GM19193 (cell line): ENCODE measurements around the gene TMEM184A.

Experiments used
- POLR2A ChIP-seq: IDR thresholded peaks from 4 replicates; pipeline ENCODE4 v1.6.1; 2011; ENCODE audit not compliant: insufficient read depth, insufficient read length; ENCODE audit errors: extremely low read depth

Gene TMEM184A

DNA sequence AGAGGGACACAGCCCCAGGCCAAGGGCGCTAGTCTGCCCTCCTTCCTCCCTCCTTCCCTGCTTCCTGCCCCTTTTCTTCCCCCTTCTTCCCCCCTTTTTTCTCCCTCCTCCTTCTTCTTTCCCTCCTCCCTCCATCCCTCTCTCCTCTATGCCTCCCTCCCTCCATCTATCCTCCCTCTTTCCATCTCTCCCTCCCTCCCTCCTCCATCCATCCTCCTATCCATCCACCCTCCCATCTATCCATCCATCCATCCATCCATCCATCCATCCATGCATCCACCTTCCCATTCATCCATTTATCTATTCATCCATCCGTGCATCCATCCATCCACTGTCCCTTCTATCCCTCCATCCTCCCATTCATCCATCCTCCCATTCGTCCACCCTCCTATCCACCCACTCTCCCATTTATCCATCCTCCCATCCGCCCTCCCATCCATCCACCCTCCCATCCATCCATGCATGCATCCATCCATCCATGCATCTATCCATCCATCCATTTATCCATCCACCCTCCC is 38.0 kb upstream of the TMEM184A start:
- TF ChIP-seq POLR2A, result no peak

DNA sequence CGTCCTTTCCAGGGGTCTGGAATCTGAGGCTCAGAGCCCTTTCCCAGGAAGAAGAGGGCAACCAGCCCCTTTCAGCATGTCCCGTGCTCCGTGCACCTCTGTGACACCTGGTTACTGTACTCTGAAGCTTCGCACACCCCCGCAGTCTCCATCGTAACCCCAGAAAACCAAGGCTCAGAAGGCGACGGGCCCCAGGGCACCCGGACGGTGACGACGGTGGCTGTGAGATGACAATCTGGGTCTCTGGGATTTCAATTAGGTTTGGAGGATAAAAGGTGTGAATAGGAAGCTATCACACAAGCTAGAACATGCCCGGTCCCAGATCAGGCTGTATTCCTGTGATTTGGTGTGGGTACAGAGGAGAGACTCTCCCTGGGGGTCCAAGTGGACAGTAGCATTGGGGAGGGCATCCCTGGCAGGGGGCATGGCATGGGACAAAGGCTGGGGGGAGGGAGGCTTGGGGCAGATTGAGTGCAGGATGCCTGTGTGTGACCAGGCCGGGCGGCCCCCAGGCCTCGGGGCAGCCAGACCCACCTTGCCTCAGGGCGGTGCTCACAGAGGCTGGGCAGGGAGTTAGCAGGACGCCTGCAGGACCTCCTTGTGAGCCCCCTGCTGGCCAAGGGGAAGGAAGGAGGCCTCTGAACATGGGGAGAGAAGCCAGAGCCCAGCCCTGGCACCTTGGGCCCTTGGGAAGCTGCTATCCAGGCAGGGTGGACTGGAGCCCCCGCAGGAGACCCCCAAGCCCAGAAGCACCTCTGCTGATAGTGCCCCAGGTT is 37.3 kb upstream of the TMEM184A start:
- TF ChIP-seq POLR2A, result no peak

DNA sequence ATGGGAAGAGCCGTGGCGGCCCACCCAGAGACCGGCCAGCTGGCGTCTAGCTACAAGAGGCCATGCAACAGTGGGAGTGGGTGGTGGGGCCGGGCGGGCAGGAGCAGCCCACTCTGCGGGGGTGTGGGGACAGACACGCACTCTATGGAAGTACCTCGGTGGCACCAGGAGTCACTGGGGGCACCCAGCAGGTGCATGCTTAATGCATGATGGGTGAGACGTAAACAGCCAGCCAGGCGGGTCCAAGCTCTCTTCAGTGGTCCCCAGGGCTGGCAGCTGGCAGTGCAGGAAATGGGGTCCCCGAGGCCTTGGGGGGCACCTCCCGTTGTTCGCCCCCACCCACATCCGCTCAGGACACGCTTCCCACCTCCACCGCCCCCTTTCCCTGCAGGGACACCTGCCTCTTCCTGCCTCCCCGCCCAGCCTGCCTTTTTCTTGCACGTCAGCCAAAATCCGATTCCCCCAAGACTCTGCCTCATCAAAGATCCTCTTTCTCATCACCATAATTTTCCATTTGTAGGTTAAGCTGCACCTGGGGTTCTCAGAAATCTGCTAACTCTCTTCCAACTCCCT is 36.4 kb upstream of the TMEM184A start:
- no peak for TF ChIP-seq POLR2A

DNA sequence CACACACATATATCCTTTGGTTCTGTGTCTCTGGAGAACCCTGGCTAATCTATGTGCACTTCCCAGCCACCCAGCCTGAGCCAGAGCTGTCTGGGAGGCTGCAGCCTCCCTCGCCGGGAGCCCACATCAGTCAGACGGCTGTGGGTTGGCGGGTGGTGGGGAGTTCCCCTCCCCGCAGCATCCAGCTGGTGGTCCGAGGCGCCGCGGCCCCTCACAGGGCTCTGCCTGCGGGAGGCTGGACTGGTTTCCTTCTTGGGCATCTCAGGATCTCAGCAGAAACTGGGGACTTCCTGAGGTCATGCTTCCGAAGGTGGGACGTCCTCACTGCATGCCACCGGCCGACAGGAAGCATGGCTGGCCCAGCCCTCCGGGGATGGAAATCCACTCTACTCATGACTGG is 35.9 kb upstream of the TMEM184A start:
- no peak for TF ChIP-seq POLR2A

DNA sequence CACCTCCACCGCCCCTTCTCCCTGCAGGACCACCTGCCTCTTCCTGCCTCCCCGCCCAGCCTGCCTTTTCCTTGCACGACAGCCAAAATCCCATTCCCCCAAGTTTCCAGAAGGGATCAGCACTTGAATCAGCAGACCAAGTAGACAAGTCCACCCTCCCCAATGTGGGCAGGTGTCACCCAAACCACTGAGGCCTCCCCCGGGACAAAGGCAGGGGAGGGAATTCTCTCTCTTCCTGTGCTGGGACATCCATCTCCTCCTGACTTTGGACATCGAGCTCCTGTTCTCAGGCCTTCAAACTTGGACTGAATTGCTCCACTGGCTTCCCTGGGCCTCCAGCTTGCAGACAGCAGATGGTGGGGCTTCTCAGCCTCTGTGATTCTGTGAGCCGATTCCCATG is 35.4 kb upstream of the TMEM184A start:
- no peak for TF ChIP-seq POLR2A

DNA sequence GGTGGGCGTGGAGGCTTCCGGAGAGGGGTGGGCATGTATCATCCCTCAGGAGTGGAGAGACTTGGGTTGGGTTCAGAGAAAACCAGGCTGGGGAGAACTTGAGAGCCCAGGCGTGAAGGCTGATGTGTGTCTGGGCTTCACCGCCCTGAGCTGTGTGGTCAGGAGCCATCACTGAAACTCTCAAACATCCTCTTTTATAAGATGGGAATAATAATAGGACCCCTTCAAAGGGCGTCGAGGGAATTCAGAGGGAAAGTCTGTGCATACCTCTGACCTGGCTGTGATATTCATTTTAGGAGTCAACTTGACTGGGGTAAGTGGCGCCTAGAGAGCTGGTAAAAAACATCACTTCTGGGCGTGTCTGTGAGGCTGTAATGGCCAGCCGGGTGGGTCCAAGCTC is 34.9 kb upstream of the TMEM184A start:
- TF ChIP-seq POLR2A, result no peak

DNA sequence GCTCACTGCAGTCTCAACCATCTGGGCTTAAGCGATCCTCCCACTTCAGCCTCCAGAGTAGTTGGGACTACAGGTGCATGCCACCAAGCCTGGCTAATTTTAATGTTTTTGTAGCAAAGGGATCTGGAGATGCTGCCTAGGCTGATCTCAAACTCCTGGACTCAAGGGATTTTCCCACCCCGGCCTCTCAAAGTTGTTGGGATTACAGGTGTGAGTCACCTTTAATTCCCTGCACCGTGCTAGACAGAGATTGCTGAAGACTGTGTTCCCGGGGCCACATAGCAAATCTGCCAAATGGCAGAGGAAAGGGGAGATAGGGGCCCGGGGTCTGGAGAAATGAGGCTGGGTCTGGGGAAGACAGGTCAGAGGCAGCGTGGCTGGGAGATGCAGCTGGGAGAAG is 34.5 kb upstream of the TMEM184A start:
- no peak for TF ChIP-seq POLR2A

DNA sequence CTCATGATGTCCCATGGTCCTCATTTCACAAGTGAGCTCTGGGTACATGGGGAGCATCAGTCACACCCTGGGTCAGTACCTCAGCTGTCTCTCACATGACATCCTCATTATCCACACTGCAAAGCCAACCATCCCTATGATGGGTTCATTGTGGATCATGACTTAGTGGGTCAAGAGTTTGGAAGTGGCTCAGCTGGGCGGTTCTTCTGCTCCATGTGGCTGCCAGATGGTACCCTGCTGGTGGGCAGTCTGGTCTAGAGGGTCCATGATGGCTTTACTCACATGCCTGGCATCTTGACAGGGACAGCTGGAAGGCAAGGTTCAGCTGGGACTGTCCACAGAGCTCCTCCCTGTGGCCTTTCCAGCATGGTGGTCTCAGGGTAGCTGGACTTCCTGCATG is 33.0 kb upstream of the TMEM184A start:
- no peak for TF ChIP-seq POLR2A

DNA sequence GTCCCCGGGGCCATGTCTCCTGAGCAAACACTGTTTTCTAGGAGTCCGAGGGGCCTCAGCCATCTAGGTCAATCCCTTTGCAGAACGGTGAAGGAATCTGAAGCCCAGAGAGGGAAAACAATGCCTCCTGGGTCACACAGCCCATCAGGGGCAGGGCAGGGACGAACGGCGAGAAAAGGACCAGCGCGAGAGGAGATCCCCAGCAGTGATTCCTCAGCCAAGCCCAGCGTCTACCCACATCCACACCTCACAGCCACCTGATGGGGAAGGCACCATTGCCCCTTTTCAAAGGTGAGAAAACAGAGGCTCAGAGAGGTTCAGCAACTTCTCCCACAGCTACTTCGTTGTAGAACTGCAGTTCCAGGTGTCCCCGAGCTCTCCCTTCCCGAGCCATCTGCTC is 31.7 kb upstream of the TMEM184A start:
- no peak for TF ChIP-seq POLR2A

DNA sequence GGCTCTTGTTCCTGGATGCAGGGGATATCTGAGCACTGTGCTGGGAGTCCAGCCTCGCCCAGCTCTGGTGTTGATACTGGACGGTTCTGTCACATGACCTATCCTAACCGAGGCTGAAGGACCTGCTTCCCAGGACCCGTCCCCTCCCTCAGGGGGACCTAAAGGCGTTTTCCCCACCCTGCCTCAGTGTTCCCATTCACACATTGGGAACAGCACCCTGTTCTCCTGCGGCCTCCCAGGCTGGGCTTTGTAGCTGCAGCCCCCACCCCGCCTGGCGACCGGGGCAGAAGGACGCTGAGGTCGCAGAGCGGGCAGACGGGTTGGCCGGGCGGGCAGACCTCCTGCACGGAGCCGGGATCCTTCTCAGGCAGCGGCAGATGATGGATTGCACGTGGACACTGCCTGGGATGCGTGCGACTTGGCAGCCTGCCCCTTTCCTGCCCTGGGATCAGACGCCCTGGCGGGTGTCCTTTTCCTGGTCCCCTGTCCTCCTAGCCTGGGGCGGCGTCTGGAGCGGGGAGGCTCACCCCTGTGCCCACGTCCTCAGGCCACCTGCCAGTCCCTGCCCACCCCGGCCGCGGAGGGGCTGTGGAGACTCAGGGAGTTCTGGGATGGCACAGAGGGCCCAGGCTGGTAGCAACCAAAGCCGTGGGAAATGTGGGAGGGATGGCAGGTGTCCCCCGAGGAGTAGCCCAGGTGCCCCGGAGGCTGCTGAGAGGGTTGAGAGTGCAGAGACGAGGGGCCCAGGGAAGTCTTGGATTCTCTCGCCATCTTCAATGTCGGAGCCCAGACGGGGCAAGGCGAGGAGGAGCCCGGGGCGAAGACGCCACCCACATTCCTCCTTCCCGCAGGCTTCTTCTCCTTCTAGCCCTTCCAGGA is 31.1 kb upstream of the TMEM184A start:
- no peak for TF ChIP-seq POLR2A

DNA sequence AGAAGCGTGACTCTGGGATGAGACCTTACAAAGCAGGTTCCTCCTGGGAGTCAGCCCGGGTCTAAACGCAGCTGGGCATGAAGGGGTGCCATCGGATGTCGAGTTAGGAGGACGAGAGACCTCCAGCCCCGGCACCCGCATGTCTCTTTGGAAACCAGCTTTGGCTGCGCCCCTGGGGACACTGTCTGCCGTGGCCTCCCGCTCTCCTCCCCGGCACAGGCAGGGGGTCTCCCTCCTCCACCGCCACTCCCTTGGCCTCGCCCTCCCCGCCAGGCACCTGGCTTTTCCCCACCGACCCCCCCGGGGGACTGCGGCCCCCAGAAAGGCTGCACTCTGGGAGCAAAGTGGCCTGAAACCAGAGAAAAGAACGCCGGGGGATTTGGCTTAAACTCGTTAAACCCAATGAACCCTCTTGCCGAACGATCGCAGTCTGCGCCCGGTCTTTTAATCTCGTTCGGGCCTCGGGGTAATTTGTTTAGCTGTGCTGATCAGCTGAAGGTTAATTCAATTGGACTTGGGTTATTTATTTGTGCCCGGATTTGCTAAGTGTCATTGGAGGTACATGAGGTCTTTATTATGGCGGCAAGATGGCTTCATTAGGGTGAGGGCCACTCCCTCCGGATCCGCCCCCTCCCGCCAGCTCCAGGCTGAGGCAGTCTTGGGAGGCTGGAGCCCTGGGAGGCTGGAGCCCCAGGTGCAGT is 30.3 kb upstream of the TMEM184A start:
- TF ChIP-seq POLR2A, result no peak

DNA sequence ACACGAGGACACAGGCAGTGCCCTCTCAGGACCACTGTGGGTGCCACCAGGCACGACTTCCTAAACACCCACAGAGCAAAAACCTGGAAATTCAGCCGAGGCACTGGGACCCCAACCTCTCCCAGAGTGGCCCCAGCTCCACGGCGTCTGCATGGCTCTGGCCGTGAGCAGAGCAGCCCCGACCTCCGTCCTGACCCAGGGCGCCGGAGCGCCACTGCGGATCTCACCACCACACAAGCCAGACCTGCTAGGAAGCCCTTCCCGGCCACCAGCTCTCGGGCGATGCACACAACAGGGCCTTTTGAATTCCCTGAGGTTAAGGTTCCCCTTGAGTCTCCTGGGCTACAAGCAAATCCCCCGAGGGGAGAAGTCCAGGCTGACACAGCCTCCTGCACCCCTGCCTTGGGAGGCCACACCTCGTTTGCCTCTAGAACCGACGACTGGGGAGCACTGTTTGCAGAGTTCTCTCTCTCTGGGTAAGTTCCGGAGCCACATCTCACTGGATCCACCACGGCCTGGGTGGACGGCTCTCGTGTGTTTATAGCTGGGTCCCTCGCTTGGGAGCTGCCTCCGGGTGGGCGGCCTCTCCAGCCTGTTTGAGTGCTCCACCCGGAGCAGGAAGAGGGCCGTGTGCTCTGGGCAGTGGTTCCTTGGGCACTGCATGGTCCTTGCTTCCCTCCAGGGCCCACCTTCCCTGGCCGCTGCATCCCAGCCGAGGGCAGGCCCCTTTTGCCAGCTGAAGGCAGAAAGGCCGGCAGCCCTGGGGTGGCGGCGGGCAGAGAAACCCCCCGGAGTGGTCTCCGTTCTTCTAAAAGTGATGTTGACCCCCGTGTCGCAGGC is 29.4 kb upstream of the TMEM184A start:
- TF ChIP-seq POLR2A, result no peak

DNA sequence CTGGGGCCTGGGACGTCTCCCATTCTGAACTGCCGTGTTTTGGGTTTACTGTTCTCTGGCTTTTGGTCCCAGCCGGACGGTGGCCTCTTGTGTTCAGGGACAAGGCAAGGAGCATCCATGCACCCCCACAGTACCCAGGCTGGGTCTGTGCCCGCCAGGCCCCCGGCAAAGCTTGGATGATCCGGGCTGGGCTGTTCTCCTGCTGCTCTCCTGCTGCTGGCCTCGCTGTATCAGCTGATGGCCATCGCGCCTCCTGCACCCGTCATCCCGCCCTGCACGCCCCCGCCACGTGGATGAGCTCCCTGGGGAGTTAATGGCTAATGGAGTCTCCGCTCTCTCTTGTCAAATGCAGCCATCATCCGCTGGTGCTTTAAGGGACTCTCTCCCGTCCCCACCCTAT is 28.7 kb upstream of the TMEM184A start:
- TF ChIP-seq POLR2A, result no peak

DNA sequence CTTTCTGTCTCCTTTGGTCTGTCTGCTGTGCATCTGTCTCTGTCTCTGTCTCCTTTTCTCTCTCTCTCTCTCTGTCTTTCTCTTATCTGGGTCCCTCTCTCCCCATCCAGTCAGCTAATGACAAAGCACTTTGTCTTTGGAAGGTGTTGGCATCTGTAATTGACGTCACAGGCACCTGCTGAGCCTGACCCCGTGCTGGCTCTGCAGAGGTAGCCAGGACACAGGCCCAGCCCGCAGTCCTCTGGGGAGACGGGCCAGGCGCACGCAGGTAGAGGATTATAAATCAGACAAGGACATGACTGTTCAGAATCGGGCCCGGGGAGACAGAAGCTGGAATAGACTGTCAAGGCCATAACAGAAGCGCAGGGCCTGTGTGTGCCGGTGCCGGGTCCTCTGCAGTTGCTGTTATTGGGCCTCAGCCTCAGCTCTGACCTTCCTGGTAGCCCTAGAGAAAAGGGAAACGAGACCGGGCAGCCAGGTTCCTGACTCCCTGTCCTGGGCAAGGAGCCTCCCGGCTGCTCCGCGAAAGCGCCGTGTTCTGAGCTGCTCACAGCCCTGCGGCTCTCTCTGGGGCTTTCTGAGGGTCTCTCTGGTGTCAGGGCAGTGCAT is 24.5 kb upstream of the TMEM184A start:
- no peak for TF ChIP-seq POLR2A
